Endodermal cell (in vitro differentiated cells): Measurements from ENCODE around the gene BMP4. TPM values are rescaled to one million over a fixed set of nuclear protein-coding genes. Genes with fewer than 3 reads are reported as not detected.
A peak's percentile ranks its signal among the peaks of the same experiment; 100 is the strongest.

Experiments
- DNase-seq: peaks from one replicate; pipeline ENCODE4 v3.0.0-alpha.2; 2017
- H3K27ac ChIP-seq: 2 replicates; pipeline ENCODE4 v1.5.1; 2013; ENCODE audit warnings: mild to moderate bottlenecking, low read depth, low read length, moderate library complexity
- H3K27me3 ChIP-seq: 2 replicates; pipeline ENCODE4 v1.6.1; 2013; ENCODE audit warnings: mild to moderate bottlenecking, low read length, moderate library complexity; ENCODE audit not compliant: insufficient read depth, control insufficient read depth, poor library complexity, severe bottlenecking
- H3K36me3 ChIP-seq: 2 replicates; pipeline ENCODE4 v1.7.0; 2013; ENCODE audit warnings: mild to moderate bottlenecking, low read length, moderate library complexity; ENCODE audit not compliant: control insufficient read depth, insufficient read depth
- H3K4me1 ChIP-seq: one replicate; pipeline ENCODE4 v1.7.0; 2013; ENCODE audit warnings: low read length; ENCODE audit not compliant: control insufficient read depth, insufficient read depth
- H3K4me3 ChIP-seq: 2 replicates; pipeline ENCODE4 v1.5.1; 2013; ENCODE audit warnings: mild to moderate bottlenecking, low read length, moderate library complexity
- H3K9ac ChIP-seq: 2 replicates; pipeline ENCODE4 v1.6.1; 2013; ENCODE audit warnings: mild to moderate bottlenecking, low read length, moderate library complexity; ENCODE audit not compliant: poor library complexity, severe bottlenecking; ENCODE audit errors: extremely low read depth
- H3K9me3 ChIP-seq: 2 replicates; pipeline ENCODE4 v1.6.1; 2013; ENCODE audit warnings: mild to moderate bottlenecking, low read length, moderate library complexity; ENCODE audit not compliant: control insufficient read depth
- H3K27ac Mint-ChIP-seq: 2 replicates; pipeline ENCODE4 v1.8.0; 2020; ENCODE audit warnings: mixed read lengths
- H3K27me3 Mint-ChIP-seq: 2 replicates; pipeline ENCODE4 v1.8.0; 2021; ENCODE audit warnings: mild to moderate bottlenecking, mixed read lengths; ENCODE audit not compliant: insufficient read depth
- H3K36me3 Mint-ChIP-seq: 2 replicates; pipeline ENCODE4 v1.8.0; 2020; ENCODE audit warnings: low read depth, mixed read lengths
- H3K4me1 Mint-ChIP-seq: 2 replicates; pipeline ENCODE4 v1.8.0; 2020; ENCODE audit warnings: mixed read lengths
- H3K4me3 Mint-ChIP-seq: 2 replicates; pipeline ENCODE4 v1.8.0; 2020; ENCODE audit warnings: mild to moderate bottlenecking, moderate library complexity, mixed read lengths
- H3K9me3 Mint-ChIP-seq: 2 replicates; pipeline ENCODE4 v1.8.0; 2020; ENCODE audit warnings: mild to moderate bottlenecking, mixed read lengths
- CTCF ChIP-seq: fragments of 200-600 bp; sonication (generic); conservative IDR thresholded peaks from 2 replicates; pipeline ENCODE4 v1.5.0; 2021; ENCODE audit warnings: antibody characterized with exemption, mild to moderate bottlenecking
- WGBS, 2 experiments: methylation state at CpG; one replicate each; pipeline versions ENCODE4 v1.1.5 to v1.1.7; 2013; ENCODE audit warnings: missing lambda C conversion rate in 2 of 2, mixed read lengths in 1 of 2; ENCODE audit not compliant: insufficient coverage in 1 of 2, insufficient read length in 1 of 2; 5-methylcytosine and 5-hydroxymethylcytosine counted together
- total RNA-seq, 2 donors: library from RNA; stranded (reverse); fragmentation: NEBNext Ultra II Directional in 1 of 2; extraction: Animal tissue kit (Norgen Biotek cat#: 25700) in 1 of 2; gene quantifications; 2 replicates in 1 of 2; 3 replicates in 1 of 2; pipeline ENCODE4 v1.2.1, GENCODE V29; 2021

The BMP4 gene
- total RNA-seq, 2 donors from 2014 or later, result 13.0 to 19.9 TPM

GRCh38 chr14:53949201-53949600 lies 7.4 kb downstream of the BMP4 start:
- Mint-ChIP-seq H3K27ac (no peak overlapping the region), H3K36me3 (peaks cover 24% of the 10 kb centered on the region), H3K27me3 (peaks cover 79% of the 10 kb centered on the region), H3K4me1 (peaks cover 40% of the 10 kb centered on the region), H3K9me3 (no peaks in the 10 kb centered on the region), H3K4me3 (no peak overlapping the region)
- Histone ChIP-seq H3K9ac (no peak overlapping the region), H3K4me3 (no peak overlapping the region), H3K27ac (no peak overlapping the region), H3K27me3 (peaks cover 48% of the 10 kb centered on the region), H3K4me1 (peaks cover 5% of the 10 kb centered on the region), H3K36me3 (peaks cover 26% of the 10 kb centered on the region), H3K9me3 (no peaks in the 10 kb centered on the region)
- no peak for DNase-seq
- TF ChIP-seq CTCF, result no peak
- 100% methylated on average over 1 of the region's 1 CpG for WGBS, 2 experiments

DNA sequence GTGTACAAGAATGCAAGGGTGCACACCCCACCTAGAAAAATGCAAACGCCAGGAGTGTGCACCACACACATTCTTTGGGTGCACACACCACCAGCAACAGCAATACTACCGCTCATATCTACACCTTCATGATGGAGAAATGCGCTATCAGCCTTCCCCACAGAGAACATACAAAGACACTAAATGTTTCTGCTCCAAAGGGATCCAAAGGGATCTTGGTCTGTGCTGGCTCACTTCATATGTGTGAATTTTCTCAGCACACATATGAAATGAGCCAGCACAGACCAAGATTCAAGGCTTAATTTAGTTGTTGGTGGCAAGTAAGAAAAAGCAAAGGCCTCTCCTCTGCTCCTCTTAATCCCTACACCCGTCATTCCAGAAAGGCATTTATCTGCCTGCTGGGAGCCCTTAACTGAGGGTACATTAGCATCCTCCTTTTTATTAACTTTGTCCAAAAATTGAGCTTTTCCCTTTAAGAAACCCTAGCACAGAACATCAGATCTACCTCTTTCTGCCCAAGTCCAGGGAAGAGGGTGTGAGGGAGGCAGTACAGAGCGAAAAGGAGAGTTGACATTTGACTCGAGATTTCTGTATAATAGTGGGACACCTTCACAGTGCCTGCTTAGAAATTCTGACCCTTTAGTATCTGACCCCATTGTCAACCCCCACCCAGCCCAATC lies 8.3 kb downstream of the BMP4 start:
- Mint-ChIP-seq H3K36me3 (peaks cover 24% of the 10 kb centered on the region), H3K4me3 (no peak overlapping the region), H3K27ac (no peak overlapping the region), H3K4me1 (peaks cover 48% of the 10 kb centered on the region), H3K9me3 (no peaks in the 10 kb centered on the region), H3K27me3 (peaks cover 74% of the 10 kb centered on the region)
- Histone ChIP-seq H3K27ac (no peak overlapping the region), H3K27me3 (peaks cover 48% of the 10 kb centered on the region), H3K9ac (no peak overlapping the region), H3K9me3 (no peaks in the 10 kb centered on the region), H3K4me3 (no peak overlapping the region), H3K4me1 (peaks cover 10% of the 10 kb centered on the region), H3K36me3 (peaks cover 26% of the 10 kb centered on the region)
- DNase-seq, result no peak
- TF ChIP-seq CTCF, result no peak
- WGBS, 2 experiments, result 70 to 75% methylated on average over 4 to 6 of the region's 6 CpGs

- H3K27ac ChIP-seq, result no peak overlapping the region
- Mint-ChIP-seq H3K36me3 (peaks cover 24% of the 10 kb centered on the region), H3K27ac (no peak overlapping the region), H3K9me3 (no peaks in the 10 kb centered on the region), H3K4me1 (peaks cover 55% of the 10 kb centered on the region), H3K27me3 (peaks cover 74% of the 10 kb centered on the region), H3K4me3 (peak overlapping the region; percentile 62)
- H3K9me3 ChIP-seq, result no peaks in the 10 kb centered on the region
- TF ChIP-seq CTCF, result no peak
- WGBS, 2 experiments, result 50 to 57% methylated on average over 4 to 12 of the region's 12 CpGs
- H3K9ac ChIP-seq, result no peak overlapping the region
- H3K4me1 ChIP-seq, result peaks cover 14% of the 10 kb centered on the region
- peaks cover 48% of the 10 kb centered on the region for H3K27me3 ChIP-seq
- H3K36me3 ChIP-seq, result peaks cover 26% of the 10 kb centered on the region
- DNase-seq, result no peak
- peak overlapping the region; percentile 69 for H3K4me3 ChIP-seq
These were observed 9.0 kb downstream of the BMP4 start for GRCh38 chr14:53947452-53948204.
